Nephron progenitor cell (in vitro differentiated cells): ENCODE data around the gene HPSE2.

Experiments
- DNase-seq: peaks from one replicate; pipeline ENCODE4 v3.0.0; 2021
- H3K27ac Mint-ChIP-seq: 2 replicates; pipeline ENCODE4 v1.8.0; 2021; ENCODE audit warnings: mild to moderate bottlenecking, moderate library complexity, mixed read lengths
- H3K27me3 Mint-ChIP-seq: 2 replicates; pipeline ENCODE4 v1.8.0; 2021; ENCODE audit warnings: mild to moderate bottlenecking, low read depth, mixed read lengths; ENCODE audit not compliant: poor library complexity
- H3K36me3 Mint-ChIP-seq: 2 replicates; pipeline ENCODE4 v1.8.0; 2021; ENCODE audit warnings: low read depth, mixed read lengths
- H3K4me1 Mint-ChIP-seq: 2 replicates; pipeline ENCODE4 v1.8.0; 2021; ENCODE audit warnings: mixed read lengths
- H3K4me3 Mint-ChIP-seq: 2 replicates; pipeline ENCODE4 v1.8.0; 2021; ENCODE audit warnings: mild to moderate bottlenecking, moderate library complexity, mixed read lengths
- H3K9me3 Mint-ChIP-seq: 2 replicates; pipeline ENCODE4 v1.8.0; 2021; ENCODE audit warnings: mild to moderate bottlenecking, moderate library complexity, mixed read lengths
- TF ChIP-seq, protein P1 (sequence below): fragments of 200-600 bp; sonication (generic); IDR thresholded peaks from 2 replicates; pipeline ENCODE4 v1.5.0; 2021; ENCODE audit warnings: antibody characterized with exemption

Gene HPSE2

DNA sequence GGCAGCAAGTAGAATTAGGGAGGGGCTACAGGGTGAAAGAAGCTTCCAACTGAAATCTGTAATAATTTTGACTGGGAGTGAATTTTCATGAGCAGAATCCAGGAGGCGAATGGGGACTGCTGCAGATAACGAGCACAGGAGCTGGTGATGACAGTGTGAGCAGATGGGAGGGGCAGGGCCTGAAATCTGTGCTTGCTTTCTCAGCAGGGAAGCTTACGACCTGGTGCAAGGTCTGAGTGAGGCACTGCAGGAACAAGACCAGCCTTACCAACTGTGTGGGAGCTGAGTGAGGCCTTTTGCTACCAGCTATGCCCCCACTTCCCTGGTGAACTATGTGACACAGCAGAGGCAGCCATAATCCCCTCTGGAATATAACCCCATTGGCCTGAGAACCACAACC lies 109.8 kb downstream of the HPSE2 start:
- no peak for DNase-seq
- Mint-ChIP-seq H3K36me3 (no peaks in the 10 kb centered on the region), H3K27me3 (peaks cover 3% of the 10 kb centered on the region), H3K9me3 (peaks cover 39% of the 10 kb centered on the region), H3K27ac (no peak overlapping the region), H3K4me3 (no peak overlapping the region), H3K4me1 (no peaks in the 10 kb centered on the region)
- TF ChIP-seq, protein P1, sequence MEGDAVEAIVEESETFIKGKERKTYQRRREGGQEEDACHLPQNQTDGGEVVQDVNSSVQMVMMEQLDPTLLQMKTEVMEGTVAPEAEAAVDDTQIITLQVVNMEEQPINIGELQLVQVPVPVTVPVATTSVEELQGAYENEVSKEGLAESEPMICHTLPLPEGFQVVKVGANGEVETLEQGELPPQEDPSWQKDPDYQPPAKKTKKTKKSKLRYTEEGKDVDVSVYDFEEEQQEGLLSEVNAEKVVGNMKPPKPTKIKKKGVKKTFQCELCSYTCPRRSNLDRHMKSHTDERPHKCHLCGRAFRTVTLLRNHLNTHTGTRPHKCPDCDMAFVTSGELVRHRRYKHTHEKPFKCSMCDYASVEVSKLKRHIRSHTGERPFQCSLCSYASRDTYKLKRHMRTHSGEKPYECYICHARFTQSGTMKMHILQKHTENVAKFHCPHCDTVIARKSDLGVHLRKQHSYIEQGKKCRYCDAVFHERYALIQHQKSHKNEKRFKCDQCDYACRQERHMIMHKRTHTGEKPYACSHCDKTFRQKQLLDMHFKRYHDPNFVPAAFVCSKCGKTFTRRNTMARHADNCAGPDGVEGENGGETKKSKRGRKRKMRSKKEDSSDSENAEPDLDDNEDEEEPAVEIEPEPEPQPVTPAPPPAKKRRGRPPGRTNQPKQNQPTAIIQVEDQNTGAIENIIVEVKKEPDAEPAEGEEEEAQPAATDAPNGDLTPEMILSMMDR = no peak

DNA sequence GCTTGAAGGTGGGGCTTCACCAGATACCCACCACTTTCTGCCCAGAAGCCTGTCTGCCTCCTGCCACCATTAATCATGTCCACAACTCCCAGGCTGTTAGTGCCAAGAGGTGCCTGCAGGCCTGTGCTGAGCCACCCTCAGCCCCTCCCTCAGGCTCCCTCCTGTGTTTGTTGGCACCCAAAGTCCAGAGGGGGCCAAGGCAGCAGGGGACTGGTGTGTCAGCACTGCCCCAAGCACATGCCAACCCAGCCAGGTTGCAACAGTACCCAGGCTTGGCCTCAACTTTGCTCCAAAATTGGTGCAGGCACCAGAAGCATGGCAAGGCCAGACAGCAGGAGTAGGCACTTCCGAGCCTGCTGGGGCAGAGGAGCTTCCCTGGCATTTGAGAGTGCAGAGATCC lies 111.3 kb downstream of the HPSE2 start:
- H3K36me3 Mint-ChIP-seq = no peaks in the 10 kb centered on the region
- H3K27me3 Mint-ChIP-seq = peaks cover 3% of the 10 kb centered on the region
- no peak overlapping the region for H3K27ac Mint-ChIP-seq
- peaks cover 48% of the 10 kb centered on the region for H3K9me3 Mint-ChIP-seq
- DNase-seq = no peak
- H3K4me1 Mint-ChIP-seq = no peaks in the 10 kb centered on the region
- no peak overlapping the region for H3K4me3 Mint-ChIP-seq
- TF ChIP-seq, protein P1 = no peak

DNA sequence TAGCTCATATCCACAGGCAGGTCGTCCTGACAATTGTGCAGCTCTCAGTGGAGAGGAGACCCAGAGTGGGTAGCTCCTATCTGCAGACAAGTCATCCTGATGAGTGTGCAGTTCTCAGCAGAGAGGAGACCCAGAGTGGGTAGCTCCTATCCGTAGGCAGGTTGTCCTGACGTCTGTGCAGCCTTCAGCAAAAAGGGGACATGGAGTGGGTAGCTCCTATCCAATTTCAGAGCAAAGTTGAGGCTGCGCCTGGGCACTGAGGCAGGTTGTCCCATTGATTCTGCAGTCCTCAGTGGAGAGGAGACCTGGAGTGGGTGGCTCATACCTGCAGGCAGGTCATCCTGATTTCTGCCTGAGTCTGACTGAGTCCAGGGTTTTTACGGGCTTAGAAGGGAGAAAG lies 111.8 kb downstream of the HPSE2 start:
- Mint-ChIP-seq H3K4me1 (no peaks in the 10 kb centered on the region), H3K27me3 (peaks cover 3% of the 10 kb centered on the region), H3K4me3 (no peak overlapping the region), H3K9me3 (peaks cover 50% of the 10 kb centered on the region), H3K36me3 (no peaks in the 10 kb centered on the region), H3K27ac (no peak overlapping the region)
- no peak for DNase-seq
- TF ChIP-seq, protein P1 = no peak

DNA sequence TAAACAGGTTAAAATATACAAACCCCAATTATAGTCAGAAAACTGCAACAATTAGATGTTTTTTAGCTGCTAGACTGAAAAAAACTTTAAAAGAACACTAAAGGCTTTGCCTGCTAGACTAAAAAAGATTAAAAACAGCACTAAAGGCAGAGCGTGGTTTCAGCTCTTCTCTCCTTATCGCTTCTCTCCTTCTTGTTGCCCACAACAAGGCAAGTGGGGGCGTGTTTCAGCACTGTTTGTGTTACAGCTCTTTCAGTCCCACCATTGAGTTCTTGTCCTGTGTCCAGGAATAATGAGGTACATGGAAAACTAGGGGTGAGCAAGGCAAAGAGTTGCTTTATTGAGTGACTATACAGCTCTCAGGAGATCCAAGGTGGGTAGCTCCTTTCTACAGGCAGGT lies 112.3 kb downstream of the HPSE2 start:
- Mint-ChIP-seq H3K9me3 (peaks cover 49% of the 10 kb centered on the region), H3K27ac (no peak overlapping the region), H3K4me3 (no peak overlapping the region), H3K27me3 (peaks cover 3% of the 10 kb centered on the region), H3K36me3 (no peaks in the 10 kb centered on the region), H3K4me1 (no peaks in the 10 kb centered on the region)
- TF ChIP-seq, protein P1 = no peak
- no peak for DNase-seq

DNA sequence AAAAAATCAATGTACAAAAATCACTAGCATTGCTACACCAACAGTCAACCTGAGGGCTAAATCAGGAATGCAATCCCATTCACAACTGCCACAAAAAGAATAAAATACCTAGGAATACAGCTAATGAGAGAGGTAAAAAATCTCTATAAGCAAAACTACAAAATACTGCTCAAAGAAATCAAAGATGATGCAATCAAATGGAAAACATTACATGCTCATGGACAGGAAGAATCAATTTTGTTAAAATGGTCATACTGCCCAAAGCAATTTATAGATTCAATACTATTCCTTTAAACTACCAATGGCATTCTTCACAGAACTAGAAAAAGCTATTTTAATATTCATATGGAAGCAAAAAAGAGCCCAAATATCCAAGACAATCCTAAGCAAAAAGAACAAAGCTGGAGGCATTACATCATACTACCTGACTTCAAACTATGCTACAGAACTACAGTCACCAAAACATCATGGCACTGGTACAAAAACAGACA lies 116.3 kb downstream of the HPSE2 start:
- Mint-ChIP-seq H3K9me3 (peaks cover 25% of the 10 kb centered on the region), H3K4me1 (no peaks in the 10 kb centered on the region), H3K36me3 (no peaks in the 10 kb centered on the region), H3K27ac (no peak overlapping the region), H3K4me3 (no peak overlapping the region), H3K27me3 (no peaks in the 10 kb centered on the region)
- TF ChIP-seq, protein P1 = no peak
- no peak for DNase-seq

DNA sequence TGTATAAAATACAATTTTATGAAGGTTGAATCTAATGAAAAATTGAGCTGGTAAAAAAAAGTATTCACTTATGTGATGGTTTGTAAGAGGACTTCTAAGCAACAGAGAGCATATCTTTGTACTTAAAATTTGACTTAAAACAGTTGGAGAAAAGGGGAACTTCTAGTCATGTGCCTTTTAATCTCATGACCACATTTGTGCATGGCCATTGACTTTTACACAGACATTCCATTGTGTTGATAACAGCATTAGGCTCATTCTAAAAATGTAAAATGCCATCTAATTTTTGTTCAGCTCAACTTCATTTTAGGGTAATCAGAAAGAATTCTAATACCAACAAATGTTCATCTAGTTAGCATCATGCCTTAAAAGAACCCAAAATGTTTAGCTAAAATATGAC lies 119.9 kb downstream of the HPSE2 start:
- TF ChIP-seq, protein P1 = no peak
- no peak overlapping the region for H3K4me3 Mint-ChIP-seq
- H3K4me1 Mint-ChIP-seq = no peaks in the 10 kb centered on the region
- peaks cover 3% of the 10 kb centered on the region for H3K27me3 Mint-ChIP-seq
- peaks cover 13% of the 10 kb centered on the region for H3K9me3 Mint-ChIP-seq
- H3K36me3 Mint-ChIP-seq = no peaks in the 10 kb centered on the region
- no peak overlapping the region for H3K27ac Mint-ChIP-seq
- no peak for DNase-seq
